Activated effector memory CD4-positive, alpha-beta T cell treated with anti-CD3 and anti-CD28 coated beads, Interleukin-2, amount 50 U/mL, for 16 hours (primary cell): ENCODE data around the gene EBPL.
"Not testable (repeated sequence)": the region's sequence is repeated elsewhere in the genome, so short reads cannot be mapped to it uniquely, and the experiment has no call there.

Source experiments
- DNase-seq: peaks from one replicate; pipeline ENCODE4 v3.0.0-alpha.2; 2020

Gene EBPL

DNA sequence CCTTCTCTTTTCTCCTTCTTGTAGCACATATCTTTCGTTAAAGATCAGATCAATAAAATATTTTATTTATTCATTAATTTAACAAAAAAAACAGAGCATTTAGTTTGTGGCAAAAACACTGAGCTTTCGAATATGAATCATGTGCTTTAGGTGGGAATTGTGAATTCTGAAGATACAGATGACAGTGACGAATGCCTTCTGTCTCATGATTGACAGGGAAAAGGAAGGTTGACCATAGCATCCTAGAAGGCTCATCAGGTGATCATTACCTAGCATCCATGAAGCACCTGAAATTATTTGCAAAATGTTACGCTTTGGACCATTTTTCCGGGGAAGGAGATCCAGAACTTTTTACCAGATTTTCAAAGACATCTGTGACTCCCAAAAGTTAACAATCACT, 59.1 kb downstream of the EBPL start:
- DNase-seq, result no peak

DNA sequence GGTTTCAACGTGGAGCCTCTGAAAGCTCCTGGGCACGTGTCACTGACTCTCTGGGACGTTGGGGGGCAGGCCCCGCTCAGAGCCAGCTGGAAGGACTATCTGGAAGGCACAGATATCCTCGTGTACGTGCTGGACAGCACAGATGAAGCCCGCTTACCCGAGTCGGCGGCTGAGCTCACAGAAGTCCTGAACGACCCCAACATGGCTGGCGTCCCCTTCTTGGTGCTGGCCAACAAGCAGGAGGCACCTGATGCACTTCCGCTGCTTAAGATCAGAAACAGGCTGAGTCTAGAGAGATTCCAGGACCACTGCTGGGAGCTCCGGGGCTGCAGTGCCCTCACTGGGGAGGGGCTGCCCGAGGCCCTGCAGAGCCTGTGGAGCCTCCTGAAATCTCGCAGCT, 60.7 kb downstream of the EBPL start:
- DNase-seq, result no peak

DNA sequence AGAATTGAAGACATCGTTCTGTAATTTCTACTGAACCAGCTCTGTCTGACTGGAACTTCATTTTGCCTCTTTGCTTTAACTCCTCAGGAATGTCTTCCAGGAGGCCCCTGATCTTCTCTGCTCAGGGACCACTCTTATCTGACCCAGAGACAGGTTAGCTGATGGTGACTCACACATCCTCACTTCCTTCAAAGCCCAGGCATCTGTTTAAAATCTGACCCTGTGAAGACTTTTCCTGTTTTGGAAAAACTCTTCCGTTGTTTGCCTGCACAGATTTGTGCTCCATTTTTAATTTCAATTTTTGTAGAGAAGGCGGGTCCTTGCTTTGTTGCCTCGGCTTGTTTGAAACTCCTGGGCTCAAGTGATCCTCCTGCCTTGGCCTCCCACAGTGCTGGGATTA, 61.3 kb downstream of the EBPL start:
- no peak for DNase-seq

DNA sequence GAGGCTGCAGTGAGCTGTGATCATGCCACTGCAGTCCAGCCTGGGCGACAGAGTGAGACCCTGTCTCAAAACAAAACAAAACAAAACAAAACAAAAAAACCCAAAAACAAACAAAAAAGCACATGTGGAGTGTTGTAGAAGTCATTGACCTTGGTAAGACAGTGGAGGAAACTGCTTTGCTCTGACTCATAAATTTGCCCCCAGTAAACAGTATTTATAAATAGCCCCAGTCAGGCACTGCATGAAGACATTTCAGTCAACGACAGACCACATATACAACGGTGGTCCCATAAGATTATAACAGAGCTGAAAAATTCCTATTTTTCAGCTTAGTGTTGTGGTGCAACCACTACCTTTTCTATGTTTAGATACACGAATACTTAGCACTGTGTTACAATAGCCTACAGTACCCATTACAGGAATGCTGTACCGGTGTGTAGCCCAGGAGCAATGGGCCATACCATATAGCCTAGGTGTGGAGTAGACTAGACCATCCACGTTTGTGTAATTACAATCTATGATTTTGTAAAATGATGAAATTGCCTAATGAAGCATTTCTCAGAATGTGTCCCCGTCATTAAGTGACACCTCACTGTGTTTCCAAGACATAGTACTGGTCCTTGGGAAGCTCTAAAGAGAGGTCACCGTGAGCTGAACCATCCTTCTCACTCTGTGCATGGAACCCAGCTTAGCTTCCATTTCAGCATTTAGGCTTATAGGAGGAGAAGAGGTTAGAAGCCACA, 61.9 kb downstream of the EBPL start:
- DNase-seq, result no peak

DNA sequence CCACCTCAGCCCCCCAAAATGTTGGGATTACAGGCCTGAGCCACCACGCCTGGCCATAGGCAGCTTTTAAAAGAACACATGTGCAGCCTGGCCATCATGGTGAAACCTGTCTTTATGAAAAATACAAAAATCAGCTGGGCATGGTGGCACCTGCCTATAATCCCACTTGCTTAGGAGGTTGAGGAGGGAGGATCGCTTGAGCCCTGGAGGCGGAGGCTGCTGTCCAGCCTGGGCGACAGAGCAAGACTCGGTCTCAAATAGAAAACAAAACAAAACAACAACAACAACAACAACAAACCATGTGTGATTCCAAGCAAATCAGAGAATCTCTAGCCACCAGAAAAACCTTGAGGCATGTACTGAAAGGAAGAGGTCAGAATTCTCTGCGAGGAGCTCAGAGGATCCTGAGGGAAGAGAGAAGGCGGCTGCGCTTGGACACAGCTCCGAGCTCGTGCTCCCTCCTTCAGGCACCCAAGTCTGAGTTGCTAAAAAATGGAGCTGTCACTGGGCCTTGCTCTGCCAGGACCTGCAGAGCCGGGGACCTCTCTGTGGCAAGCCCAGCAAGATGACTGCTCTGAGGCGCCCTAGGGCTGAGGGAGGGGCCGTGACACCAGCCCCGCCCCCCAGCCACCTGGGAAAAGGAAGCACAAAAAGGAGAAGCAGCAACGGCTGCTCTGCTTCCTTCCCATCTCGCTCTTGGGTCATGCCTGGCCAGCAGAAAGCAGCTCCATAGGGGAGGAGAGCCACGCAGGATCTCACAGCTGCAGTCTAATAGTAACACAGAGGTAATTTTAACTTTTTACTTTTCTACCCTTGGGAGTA, 63.2 kb downstream of the EBPL start, which contains the start of gene ARL11:
TSS of gene ARL11 (plus strand) at position 677 of the 822 bp plus-strand sequence. CDS start 1,941 bp downstream, outside the sequence.
- DNase-seq, result peak; percentile 78

DNA sequence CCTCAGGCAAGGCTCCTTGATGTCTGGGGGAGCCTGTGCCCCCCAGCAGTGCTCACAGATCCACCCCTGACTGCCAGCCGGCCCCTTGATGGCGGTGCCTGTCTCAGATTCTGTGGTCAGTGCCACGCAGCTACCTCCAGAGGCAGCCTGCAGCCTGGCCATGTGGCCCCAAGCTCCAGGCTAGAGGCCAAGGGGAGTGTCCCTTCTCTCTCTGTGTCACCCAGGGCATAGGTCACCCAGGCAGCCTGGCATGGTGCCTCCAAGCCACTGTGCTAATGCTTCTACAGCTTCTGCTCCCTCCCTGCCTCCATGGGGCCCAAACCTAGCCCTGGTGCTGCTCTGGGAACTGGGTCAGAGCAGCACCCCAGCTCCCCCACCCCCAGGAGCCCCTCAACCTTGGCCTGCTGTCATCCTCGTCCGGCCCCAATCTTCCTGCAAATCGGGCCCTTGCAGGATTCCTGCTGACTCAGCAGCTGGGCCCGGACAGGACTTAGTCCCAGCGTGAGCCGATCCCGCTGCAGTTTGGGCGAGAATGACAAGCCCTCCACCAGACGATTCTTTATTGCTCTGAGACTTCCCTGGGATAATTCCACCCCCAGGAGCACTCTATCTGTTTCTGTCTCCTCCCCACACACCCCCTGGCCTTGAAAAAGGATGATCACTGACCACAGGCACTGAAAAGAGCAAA, 65.8 kb downstream of the EBPL start:
- DNase-seq, result no peak

DNA sequence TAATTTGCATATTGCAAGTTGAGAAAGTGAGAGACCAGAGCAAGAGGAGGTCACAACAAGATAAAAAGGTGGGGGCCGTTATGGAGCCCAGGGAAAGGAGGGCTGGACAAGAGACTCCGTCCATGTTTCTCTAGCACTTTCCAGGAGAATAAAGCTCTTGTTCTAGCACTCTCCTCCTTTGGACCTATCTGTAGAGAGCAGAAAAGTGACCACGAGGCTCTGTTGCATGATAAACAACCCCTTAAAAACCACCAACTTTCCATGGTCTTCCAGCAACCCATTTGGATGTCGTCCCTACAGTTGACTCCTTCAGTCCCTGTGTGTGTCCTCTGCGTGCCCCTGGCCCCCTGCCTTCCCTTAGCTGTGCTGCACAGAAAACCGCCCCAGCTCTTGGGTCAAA, 67.1 kb downstream of the EBPL start:
- no peak for DNase-seq

DNA sequence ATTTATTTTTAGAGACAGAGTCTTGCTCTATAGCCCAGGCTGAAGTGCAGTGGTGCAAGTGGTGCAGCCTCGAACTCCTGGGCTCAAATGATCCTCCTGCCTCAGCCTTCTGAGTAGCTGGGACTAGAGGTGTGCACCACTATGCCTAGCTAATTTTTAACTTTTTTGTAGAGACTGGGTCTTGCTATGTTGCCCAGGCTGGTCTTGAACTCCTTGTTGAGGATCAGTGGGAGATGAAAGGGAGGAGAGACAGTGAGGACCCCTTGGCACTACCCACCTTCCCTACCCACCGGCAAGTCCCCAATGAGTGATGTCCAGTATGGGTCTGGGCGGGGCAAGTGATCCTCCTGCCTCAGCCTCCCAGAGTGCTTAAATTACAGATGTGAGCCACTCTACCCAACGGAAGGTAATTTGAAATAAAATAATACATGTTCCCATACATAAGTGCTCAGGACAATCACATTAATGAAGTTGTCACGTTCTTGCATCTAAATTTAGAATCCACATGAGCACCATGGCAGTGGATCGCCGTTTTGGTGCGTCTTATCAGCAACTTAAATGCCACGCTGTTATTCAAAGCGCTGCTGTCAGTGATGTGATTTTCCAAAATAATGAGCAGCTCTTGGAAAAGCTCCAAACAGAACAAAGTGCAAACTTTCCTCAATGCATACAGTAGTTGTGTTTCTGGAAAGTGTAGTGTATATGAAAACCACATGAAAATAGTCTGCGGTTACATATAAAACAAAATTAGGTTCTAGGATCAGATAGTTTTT, 68.9 kb downstream of the EBPL start:
- no peak for DNase-seq

DNA sequence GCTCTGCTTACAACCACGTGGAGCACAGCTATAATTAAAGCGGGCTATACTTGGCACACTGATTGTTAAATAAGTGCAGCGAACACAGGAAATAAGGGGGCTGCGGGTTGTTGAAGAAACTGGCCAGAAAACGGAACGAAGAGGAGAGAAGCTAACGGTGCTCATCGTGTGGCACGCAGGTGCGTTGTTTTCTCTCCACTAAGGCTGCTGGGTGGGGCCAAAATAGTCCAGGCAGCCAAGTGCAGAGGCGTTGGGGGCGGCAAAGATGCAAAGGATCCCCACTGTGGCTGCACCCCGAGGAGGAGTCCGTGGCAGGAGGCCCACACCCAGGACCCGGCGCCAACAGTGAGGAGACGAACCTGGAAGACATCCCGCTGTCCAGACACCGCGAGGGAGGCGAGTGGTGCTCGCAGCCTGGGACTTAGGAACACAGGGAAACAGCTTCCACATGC, 71.1 kb downstream of the EBPL start:
- DNase-seq, result no peak

DNA sequence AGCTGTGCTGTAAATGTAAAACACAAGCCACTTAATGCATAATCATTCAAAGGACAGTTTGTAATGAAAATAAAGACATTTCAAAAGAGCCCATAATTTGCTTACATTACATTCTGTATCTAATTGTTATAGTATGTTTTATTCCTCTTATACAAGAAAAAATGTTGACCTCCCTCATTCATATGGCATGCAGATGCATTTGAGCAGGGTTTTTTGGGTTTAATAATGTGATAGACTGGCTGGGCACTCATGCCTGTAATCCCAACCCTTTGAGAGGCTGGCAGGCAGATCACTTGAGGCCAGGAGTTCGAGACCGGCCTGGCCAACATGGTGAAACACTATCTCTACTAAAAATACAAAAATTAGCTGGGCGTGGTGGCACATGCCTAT, 74.6 kb downstream of the EBPL start:
- no peak for DNase-seq

DNA sequence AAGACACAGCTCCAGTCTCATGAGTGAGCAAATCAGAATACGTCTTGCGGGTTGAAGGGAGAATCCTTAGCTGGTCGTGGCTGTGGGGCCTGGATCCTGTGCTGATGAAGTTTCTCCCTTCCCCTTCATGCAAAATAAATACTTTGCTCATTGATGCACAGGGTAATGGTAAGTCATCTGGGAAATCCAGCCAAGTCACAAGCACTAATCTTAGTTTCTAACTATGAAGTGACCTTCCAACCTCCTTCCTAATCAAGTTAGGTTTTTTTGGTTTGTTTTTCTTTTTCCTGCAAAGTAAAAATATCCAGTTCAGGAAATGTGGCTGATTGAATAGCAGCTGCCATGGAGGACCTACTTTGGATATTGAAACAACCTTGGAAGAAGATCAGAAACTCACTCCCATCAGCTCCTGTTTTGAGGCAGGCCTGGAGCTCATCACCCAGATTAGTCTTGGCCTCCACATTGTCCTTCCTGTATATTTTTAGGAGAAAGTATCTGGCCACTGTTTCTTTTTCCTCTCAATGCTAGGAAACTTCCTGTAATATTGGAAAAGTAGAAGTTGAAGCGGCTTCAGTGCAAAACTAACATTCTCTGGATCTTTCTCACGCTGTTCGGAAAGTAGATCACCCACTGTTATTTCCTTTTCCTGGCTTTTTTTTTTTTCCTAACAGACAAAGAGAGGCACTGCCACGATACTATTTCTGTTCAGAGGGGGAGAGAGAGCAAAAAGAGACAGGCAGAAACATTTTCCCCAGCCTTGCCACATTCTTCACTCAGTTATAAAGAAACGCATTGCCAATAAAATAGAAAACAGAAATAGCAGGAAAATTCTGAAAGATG, 75.2 kb downstream of the EBPL start:
- no peak for DNase-seq

DNA sequence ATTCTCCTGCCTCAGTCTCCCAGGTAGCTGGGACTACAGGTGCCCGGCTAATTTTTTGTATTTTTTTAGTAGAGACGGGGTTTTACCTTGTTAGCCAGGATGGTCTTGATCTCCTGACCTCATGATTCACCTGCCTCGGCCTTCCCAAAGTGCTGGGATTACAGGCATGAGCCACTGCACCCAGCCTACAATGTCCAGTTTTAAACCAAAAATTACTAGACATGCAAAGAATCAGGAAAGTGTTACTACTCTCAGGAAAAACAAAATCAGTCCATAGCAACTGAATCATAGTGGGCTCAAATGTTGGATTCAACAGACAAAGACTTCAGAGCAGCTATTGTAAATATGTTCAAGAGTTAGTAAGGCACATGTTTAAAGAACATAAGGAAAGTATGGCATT, 79.2 kb downstream of the EBPL start:
- not testable (repeated sequence) for DNase-seq
